ENCODE data around the gene P2RY12.

The P2RY12 gene

DNA sequence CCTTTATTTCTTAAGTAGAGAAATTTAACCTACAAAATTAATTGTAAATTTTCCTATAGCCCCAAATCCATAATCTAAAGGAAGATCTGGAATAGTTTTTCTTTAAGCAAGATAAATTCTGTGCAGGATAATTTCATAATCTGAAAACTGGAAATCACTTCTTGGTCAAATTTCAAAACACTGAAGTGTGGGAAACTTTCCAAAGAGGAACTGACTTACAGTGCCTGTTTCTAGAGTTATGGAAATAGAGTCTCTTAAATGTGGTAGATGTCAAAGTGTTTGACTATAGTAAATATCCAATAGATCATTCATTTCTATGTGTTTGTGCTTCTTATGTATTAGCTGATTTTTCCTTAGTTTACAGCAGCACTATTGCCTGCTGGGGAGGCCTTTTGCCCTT is 53.7 kb downstream of the P2RY12 start:
- DNase-seq: no peak

DNA sequence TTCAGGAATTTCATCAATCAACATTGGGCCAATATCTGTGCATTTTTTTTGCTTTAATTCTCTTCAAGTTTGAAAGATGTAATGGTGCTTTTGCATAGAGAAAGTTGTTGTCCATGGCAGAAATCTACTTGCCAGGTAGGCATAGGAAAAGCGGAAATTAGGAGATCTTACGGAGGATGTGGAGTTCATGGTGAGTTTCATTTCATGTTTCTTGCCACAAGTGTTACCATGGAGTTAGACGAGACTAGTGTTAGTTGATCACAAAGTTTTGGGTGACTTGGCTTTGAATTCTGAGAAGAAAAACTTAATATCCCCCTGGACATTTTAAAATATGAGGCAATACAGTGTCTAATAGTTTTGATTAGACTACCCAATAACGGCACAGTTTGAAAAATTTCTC is 54.2 kb downstream of the P2RY12 start:
- DNase-seq: no peak

DNA sequence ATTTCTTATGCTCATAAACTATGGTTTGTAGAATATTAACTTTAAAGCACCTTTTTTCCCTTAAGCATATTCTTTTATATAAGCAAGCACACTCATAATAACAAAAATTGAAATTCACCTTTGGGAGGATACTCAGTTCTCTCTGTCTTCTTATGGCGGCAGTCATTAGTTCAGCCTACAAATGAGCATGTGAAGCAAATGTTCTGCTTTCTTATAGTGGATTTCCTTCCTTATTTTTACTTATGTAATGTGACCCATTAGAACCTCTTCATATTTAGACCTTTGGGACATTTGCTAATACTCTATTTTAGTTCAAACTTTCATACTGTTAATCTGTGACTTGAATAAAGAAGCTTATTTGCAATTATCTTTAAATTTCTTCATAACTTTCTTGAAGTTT is 55.2 kb downstream of the P2RY12 start, which contains the start of gene P2RY13:
TSS of gene P2RY13 (minus strand) at position 187 of the 400 bp plus-strand sequence. CDS start at position 166, 21 bp downstream.
- no peak for DNase-seq

GRCh38 chr3:151328298-151328995 is 56.1 kb downstream of the P2RY12 start:
- no peak for DNase-seq

- DNase-seq: peak in 1 of 6 experiments; percentile 3
Observed at GRCh38 chr3:151327571-151328198, 56.9 kb downstream of the P2RY12 start.

DNA sequence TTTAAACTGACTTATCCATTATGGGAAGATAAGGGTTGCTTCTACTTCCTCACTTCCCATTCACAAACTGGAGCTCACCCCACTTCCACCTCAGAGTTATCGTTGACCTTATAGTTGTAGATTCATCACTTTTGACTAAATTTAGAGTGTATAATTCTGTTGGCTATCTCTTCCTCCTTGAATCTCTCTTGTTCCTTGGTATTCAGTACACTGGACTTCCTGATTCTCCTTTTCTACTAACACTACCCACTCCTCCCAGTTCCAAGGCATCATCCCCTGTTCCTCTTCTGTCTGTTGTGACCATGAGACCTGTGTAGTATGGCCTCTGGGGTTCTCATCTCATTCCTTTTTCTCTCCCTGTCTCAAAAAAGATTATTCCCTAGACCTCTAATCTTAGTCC is 62.0 kb downstream of the P2RY12 start:
- DNase-seq: no peak

DNA sequence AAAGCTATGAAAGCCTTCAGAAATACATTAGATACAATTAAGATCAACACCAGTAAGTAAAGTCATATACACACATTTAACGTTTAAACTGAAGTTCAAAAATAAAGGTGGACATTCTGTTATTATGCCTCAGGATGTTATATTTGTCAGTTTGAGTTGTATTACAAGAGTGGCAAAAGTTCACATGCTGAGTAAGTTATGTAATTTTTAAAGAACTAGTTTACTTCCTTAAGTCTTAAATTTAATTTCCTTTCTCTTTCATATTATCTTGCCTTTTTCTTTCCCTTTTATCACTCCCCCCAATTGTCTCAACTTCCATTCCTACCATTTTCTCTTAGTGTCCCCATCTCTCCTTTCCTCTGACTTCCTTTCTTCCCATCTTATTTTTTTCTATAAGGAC is 63.0 kb downstream of the P2RY12 start:
- DNase-seq: no peak

GRCh38 chr3:151320131-151320530 is 64.4 kb downstream of the P2RY12 start:
- DNase-seq: no peak

- no peak for DNase-seq
Observed at GRCh38 chr3:151319628-151320027, 64.9 kb downstream of the P2RY12 start.

DNA sequence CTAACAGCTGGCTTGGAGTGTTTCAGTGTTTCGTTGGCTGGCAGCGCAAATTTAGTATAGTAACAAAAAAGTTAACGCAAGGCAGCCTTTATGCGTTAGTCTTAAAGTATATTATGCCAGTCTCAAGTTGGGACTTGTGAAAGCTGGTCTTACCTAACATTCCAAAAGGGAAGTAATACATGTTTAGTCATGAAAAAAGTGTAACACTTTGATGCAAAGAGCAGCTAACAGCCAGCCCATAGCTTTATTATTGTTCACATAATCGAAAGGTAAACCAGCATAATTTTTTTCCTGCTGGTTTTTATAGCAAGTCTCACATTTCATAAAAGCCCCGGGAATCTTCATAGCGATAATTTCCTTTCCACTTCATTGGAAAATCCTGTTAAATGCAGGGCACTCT is 65.6 kb downstream of the P2RY12 start:
- no peak for DNase-seq

- no peak for DNase-seq
Observed at GRCh38 chr3:151318313-151318712, 66.2 kb downstream of the P2RY12 start.

- DNase-seq: no peak
Observed at GRCh38 chr3:151316267-151316991, 68.1 kb downstream of the P2RY12 start, which contains the start of gene GPR87. GPR87 (minus strand) TSS chr3:151316820; CDS start chr3:151300100, 16,720 bp downstream.

DNA sequence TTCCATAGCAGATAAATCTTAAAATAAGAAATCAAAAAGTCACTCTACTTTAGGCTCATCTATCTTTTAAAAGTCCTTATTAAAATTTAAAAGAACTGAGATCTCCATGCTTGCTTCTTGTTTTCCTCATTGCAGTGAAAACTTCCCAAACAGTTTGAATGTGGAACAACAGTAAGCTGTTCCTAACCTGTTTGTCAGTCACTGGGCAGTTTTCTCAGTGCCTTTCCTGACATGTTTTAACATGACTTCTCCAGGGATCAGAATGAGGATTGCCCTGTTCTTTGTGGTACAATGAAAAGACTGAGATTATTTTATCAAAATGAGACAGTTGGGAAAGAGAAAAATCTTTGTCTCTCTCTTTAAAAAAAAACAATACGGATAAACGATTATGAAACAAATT is 68.7 kb downstream of the P2RY12 start:
- DNase-seq: no peak

DNA sequence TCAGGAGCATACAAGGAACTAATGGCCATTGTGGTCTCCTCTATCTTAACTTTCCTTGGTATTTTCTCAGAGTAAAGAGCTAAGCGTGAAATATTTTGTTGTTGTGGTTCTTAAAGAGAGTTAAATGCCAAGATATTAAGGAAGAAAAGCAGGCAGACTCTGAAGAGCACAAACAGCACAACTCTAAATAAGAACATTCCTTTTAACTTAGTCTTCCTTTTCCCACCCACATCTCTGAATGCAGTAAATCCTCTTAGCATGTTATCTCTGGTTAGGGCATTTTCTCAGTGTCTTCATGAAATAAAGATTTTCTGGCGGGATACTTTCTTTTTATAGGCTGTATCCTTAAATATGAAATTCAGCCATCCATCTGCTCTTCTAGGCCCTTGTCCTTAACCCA is 69.4 kb downstream of the P2RY12 start:
- DNase-seq: no peak

GRCh38 chr3:151314593-151314992 is 70.0 kb downstream of the P2RY12 start:
- no peak for DNase-seq

DNA sequence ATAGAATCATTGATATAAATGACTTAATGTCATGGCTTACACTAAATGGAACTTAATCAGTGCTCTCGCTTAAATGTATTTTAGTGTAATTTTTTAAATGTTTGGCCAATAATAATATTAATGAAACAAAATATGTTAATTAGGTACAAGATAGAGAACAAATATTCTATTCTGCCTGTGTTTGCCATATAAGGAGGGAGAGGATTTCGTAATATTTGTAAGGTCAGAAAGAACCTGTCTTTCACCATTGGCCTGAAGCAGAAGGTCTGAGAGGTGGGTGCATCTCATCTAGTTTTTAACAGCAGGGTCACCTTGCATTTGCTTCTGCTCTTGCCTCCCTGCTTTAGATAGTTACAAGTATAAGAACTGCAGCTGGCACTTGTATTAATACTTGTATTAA is 70.4 kb downstream of the P2RY12 start:
- no peak for DNase-seq

- no peak for DNase-seq
Observed at GRCh38 chr3:151312972-151313371, 71.6 kb downstream of the P2RY12 start.

DNA sequence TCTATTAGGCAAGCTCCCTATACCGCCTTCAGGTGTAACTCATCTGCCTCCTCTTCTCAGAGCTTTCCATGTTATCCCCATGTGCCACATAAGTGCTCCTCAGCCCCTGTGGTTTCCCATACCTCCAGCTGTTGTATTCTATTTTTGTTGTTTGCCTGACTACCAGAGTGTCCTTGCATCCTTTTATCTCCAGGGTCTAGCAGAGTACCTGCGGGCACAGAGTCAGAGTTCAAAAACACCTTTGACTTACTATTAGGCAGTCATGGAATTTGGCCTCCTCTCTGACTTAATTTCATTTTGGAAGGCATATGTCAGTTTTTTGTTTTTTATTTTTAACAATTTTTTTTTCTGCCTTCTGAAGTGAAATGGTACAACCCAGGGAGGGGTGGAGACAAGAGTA is 75.0 kb downstream of the P2RY12 start:
- DNase-seq: no peak

DNA sequence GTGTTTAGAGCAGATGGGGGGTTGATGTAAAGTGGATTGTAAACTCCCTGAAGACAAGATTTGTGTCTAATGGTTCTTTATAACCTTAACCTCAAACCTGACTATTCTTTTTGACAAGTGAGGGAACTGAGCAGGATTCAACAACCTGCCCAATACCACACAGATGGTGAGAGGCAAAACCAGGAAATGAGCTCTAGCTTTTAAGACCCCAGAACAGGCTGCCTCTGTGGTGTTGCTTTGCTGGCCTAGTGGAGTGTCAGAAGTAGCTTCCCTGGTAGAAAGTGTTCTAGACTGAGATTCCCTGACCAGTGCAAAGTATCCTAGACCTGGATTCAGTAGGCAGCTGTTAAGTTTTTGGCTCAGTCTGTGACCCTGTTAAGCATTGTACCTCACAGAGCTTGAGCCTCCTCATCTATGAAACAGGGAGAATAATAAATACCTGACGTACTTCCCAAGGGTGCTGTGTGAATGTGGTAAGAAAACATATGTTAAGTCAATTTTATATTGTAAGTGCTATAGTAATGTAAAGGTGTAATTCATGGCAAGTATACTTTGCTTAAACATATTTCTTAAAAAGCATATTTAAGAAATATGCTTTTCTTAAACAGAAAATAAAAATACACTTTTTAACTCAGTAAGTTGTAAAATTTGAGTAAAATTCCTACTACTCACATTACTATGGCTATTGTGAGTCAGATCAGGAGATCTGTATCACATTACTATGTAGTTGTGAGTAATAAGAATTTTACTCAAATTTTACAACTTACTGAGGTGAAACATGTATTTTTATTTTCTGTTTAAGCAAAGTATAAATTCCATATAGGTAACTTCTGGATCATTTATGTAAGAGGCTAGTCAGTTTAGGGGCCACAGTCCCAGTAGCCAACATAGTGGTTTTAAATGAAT is 76.7 kb downstream of the P2RY12 start:
- DNase-seq: no peak

DNA sequence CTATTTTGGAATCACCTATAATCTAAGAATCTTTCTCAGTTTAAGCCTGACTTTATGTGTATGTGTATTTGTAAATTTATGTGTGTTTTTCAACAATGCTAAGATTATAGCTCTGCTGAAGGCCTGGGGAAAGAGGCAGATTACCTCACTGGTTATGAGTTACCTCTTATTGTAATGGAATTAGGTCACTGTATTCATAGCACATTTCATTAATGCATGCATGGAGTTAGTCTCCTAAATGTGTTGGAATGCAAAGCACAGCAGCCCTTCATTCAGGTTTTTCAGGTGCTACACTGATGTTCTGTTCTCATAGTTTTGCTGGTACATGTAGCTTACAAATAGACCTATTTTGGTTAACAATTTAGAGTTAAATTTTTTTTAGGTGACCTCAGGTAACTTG is 77.4 kb downstream of the P2RY12 start:
- no peak for DNase-seq

DNA sequence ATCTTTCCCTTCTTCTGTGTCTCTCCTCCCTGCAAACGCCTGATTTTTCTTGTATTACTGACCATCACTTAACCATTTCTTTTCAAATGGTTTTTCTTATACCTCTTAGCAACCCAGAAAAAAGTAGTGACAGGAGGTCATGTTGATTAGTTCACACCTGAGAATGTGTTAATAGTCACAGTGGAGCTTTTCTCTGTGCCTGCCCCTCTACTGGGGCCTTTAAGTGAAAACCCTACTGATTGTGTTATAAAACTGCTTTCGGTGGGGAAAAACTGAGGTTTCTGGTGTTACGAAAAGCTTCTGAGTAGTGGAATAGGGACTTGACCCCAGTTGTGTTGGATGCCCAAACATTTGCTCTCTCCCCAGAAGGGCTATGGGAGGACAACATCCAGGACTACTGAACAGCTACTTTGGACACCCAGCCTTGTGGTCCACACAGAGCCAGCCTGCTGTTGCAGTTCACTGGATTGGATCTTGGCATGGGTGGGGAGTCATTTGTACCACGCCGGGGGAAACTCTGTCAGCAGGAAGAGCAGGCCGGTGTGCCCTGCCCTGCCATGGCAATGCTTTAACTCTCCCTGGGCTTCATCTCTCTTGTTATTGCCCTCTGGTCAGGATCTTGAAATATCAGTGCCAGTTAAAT is 78.3 kb downstream of the P2RY12 start:
- DNase-seq: no peak

GRCh38 chr3:151305775-151306151 is 78.8 kb downstream of the P2RY12 start:
- no peak for DNase-seq
